AG09309 (cell line): ENCODE results near the gene ELF4.

Source experiments
- DNase-seq: peaks from one replicate; pipeline ENCODE4 v3.0.0-alpha.2; 2010; ENCODE audit warnings: low read depth
- H3K4me3 ChIP-seq: 2 replicates; pipeline ENCODE4 v1.5.1; 2011; ENCODE audit warnings: mild to moderate bottlenecking, low read depth, low read length, moderate library complexity; ENCODE audit not compliant: control insufficient read depth
- CTCF ChIP-seq: IDR thresholded peaks from 2 replicates; pipeline ENCODE4 v1.5.1; 2011; ENCODE audit warnings: mild to moderate bottlenecking, low read depth, low read length, inconsistent platforms; ENCODE audit not compliant: insufficient read depth, control insufficient read depth; ENCODE audit errors: missing control alignments

The ELF4 gene

GRCh38 chrX:130028196-130028595 is 82.1 kb downstream of the ELF4 start:
- no peak overlapping the region for H3K4me3 ChIP-seq
- peak; percentile 71 for TF ChIP-seq CTCF
- DNase-seq: peak; percentile 1

GRCh38 chrX:130027569-130027968 is 82.7 kb downstream of the ELF4 start:
- TF ChIP-seq CTCF: no peak

GRCh38 chrX:130025256-130025655 is 85.0 kb downstream of the ELF4 start:
- no peak for DNase-seq
- H3K4me3 ChIP-seq: no peak overlapping the region
- TF ChIP-seq CTCF: peak; percentile 6

More at GRCh38 chrX:130027569-130027968, 82.7 kb downstream of the ELF4 start:
- H3K4me3 ChIP-seq: no peak overlapping the region
- DNase-seq: no peak

- no peak for DNase-seq
- no peak for TF ChIP-seq CTCF
- no peak overlapping the region for H3K4me3 ChIP-seq
Observed at GRCh38 chrX:130024127-130024526, 86.2 kb downstream of the ELF4 start.

- no peak overlapping the region for H3K4me3 ChIP-seq
- TF ChIP-seq CTCF: no peak
- no peak for DNase-seq
Observed at GRCh38 chrX:130020661-130021324, 89.5 kb downstream of the ELF4 start.

- no peak for DNase-seq
- no peak for TF ChIP-seq CTCF
- H3K4me3 ChIP-seq: no peak overlapping the region
Observed at GRCh38 chrX:130018143-130018542, 92.2 kb downstream of the ELF4 start.
